ENCODE results near the gene PCGF3.
"Not testable (repeated sequence)": the region's sequence is repeated elsewhere in the genome, so short reads cannot be mapped to it uniquely, and the experiment has no call there.

PCGF3 gene

GRCh38 chr4:803884-804283 is 98.3 kb downstream of the PCGF3 start:
- no peak for DNase-seq

GRCh38 chr4:804804-805203 is 99.2 kb downstream of the PCGF3 start:
- DNase-seq: no peak

GRCh38 chr4:806979-807378 is 101.3 kb downstream of the PCGF3 start:
- not testable (repeated sequence) for DNase-seq

GRCh38 chr4:807792-808191 is 102.2 kb downstream of the PCGF3 start:
- no peak for DNase-seq

GRCh38 chr4:808860-809570 is 103.4 kb downstream of the PCGF3 start:
- no peak for DNase-seq

GRCh38 chr4:813900-814299 is 108.3 kb downstream of the PCGF3 start:
- DNase-seq: no peak

- DNase-seq: no peak
Observed at GRCh38 chr4:814312-814850, 108.7 kb downstream of the PCGF3 start.

- no peak for DNase-seq
Observed at GRCh38 chr4:815464-816146, 110.0 kb downstream of the PCGF3 start.

GRCh38 chr4:818106-818921 is 112.7 kb downstream of the PCGF3 start:
- DNase-seq: no peak

GRCh38 chr4:819401-820229 is 114.0 kb downstream of the PCGF3 start:
- DNase-seq: no peak
